ENCODE data around the gene ZDHHC24. TPM values are rescaled to one million over a fixed set of nuclear protein-coding genes. Genes with fewer than 3 reads are reported as not detected.

The ZDHHC24 gene
- total RNA-seq, 2 donors from 2014 or later = 10.9 to 16.5 TPM

GRCh38 chr11:66539870-66540213, 6.0 kb downstream of the ZDHHC24 start:
- Histone ChIP-seq H3K27ac (no peak overlapping the region), H3K4me1 (peaks cover 0 to 25% of the 10 kb centered on the region in 2 donors), H3K4me3 (no peak overlapping the region), H3K36me3 (peaks cover 15% of the 10 kb centered on the region), H3K9me3 (no peaks in the 10 kb centered on the region), H3K27me3 (no peaks in the 10 kb centered on the region)
- no peak for DNase-seq (ENCODE audit: low spot score)
- TF ChIP-seq, protein P1, sequence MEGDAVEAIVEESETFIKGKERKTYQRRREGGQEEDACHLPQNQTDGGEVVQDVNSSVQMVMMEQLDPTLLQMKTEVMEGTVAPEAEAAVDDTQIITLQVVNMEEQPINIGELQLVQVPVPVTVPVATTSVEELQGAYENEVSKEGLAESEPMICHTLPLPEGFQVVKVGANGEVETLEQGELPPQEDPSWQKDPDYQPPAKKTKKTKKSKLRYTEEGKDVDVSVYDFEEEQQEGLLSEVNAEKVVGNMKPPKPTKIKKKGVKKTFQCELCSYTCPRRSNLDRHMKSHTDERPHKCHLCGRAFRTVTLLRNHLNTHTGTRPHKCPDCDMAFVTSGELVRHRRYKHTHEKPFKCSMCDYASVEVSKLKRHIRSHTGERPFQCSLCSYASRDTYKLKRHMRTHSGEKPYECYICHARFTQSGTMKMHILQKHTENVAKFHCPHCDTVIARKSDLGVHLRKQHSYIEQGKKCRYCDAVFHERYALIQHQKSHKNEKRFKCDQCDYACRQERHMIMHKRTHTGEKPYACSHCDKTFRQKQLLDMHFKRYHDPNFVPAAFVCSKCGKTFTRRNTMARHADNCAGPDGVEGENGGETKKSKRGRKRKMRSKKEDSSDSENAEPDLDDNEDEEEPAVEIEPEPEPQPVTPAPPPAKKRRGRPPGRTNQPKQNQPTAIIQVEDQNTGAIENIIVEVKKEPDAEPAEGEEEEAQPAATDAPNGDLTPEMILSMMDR (IDR thresholded peaks at IDR 0.05) = no peak

DNA sequence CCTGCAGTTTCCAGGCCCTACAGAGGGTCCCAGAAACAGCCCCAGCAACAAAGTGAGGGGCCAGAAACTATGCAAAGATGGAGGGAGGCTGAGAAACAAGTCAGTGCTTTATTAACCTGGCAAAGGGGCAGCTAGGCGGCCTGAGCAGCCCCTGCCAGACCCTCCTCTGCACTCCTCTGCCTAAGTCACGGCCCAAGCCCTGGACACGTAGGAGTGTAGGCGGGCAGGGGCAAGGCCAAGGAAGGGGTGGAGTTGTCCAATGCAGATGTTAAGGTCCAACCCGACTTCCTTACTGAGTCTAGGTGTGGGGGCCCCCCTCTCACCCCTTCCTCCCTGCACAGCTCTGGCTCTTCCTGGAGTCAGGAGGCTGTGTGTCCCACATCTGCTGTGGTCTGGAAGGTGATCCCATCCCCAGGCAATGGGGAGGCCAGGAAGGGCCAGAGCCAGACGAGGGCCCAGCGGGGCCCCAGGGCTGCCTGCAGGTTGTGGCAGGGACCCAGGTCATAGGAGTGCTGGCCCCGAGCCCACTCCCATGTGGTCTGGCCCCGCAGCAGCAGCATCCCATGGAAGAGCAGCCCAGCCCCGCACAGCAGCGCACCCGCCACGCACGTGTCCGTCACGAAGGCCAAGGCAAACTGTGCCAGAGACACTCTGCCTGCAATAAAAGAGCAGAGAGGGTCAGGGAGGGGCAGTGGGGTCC, 6.5 kb downstream of the ZDHHC24 start:
- Histone ChIP-seq H3K36me3 (peaks cover 15% of the 10 kb centered on the region), H3K4me1 (peaks cover 0 to 20% of the 10 kb centered on the region in 2 donors), H3K27me3 (no peaks in the 10 kb centered on the region), H3K9me3 (no peaks in the 10 kb centered on the region), H3K4me3 (no peak overlapping the region), H3K27ac (no peak overlapping the region)
- TF ChIP-seq, protein P1 (IDR thresholded peaks at IDR 0.05) = no peak
- DNase-seq (ENCODE audit: low spot score) = no peak

DNA sequence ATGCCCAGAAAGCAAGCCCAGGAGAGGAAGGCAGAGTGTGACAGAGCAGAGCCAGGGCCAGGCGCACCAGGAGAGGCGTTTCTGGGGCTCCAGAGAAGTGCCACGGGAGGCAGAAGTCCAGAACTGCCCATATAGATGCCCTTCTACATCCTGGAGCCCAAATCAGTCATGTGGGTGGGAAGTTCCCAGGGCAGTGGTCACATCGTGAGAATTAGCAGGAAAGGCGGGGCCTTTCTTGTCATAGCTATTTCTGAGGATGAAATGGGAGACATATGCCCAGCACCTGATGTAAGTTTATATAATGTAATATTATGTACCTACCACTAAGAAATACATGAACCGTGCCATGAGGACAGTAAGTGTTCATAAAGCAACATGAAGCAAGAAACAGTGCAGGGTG, 13.1 kb downstream of the ZDHHC24 start:
- Histone ChIP-seq H3K4me3 (no peak overlapping the region), H3K4me1 (no peaks in the 10 kb centered on the region), H3K27me3 (no peaks in the 10 kb centered on the region), H3K9me3 (no peaks in the 10 kb centered on the region), H3K36me3 (peaks cover 7% of the 10 kb centered on the region), H3K27ac (no peak overlapping the region)
- no peak for DNase-seq (ENCODE audit: low spot score)
- TF ChIP-seq, protein P1 (IDR thresholded peaks at IDR 0.05) = no peak

DNA sequence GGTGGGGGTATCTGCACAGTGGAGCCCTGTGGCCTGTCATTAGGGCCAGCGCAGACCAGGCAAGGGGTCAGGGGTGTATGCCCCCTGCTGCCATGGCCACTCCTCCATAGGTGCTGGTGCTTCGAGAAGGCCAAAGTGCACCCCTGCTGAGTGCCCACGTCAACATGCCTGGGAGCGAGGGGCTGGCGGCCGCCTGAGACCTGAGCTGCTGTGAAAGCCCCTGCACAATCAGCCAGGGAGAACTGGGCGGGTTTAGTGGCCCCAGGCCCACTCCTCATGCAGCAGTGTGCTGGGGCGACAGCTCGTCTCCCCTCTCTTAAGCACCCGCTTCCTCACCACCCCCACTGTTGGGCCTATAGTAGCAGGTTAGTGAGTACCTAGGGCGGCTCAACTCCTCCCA, 14.0 kb downstream of the ZDHHC24 start:
- no peak for DNase-seq (ENCODE audit: low spot score)
- H3K27me3 ChIP-seq = no peaks in the 10 kb centered on the region
- no peaks in the 10 kb centered on the region for H3K9me3 ChIP-seq
- H3K4me1 ChIP-seq = no peaks in the 10 kb centered on the region
- TF ChIP-seq, protein P1 (IDR thresholded peaks at IDR 0.05) = no peak
- H3K4me3 ChIP-seq = no peak overlapping the region
- no peak overlapping the region for H3K27ac ChIP-seq
- H3K36me3 ChIP-seq = peaks cover 11% of the 10 kb centered on the region

- DNase-seq (ENCODE audit: low spot score) = no peak
- no peaks in the 10 kb centered on the region for H3K9me3 ChIP-seq
- H3K36me3 ChIP-seq = peaks cover 11% of the 10 kb centered on the region
- H3K27ac ChIP-seq = no peak overlapping the region
- TF ChIP-seq, protein P1 (IDR thresholded peaks at IDR 0.05) = no peak
- no peaks in the 10 kb centered on the region for H3K27me3 ChIP-seq
- H3K4me1 ChIP-seq = no peaks in the 10 kb centered on the region
- H3K4me3 ChIP-seq = no peak overlapping the region
These were observed 14.7 kb downstream of the ZDHHC24 start for GRCh38 chr11:66530927-66531709.
